HepG2 (cell line): ENCODE data around the gene RBM6. TPM values are rescaled to one million over a fixed set of nuclear protein-coding genes. Genes with fewer than 3 reads are reported as not detected.

Experiments used
- ATAC-seq: fragments of 200-7000 bp; cut with Tn5 transposase; 3 replicates; pipeline ENCODE4 v1.9.1; 2020; ENCODE audit warnings: mild to moderate bottlenecking, moderate library complexity
- BruUV-seq: library from RNA; stranded (reverse); fragments of 400-500 nt; replicated peaks from 2 replicates; lab custom pipeline; 2021; lab: Mats Ljungman, UMichigan
- CTCF ChIA-PET: fragments of 300-600 bp; formaldehyde crosslinking; extraction: SDS; loops from one replicate; lab custom pipeline; 2021; ENCODE audit warnings: low total read pairs, inconsistent platforms, low intra/inter-chr PET ratio; lab: Yijun Ruan, JAX
- POLR2A ChIA-PET: fragments of 350-600 bp; sonication (Branson Sonifier 250); formaldehyde crosslinking; loops from one replicate; lab custom pipeline; 2020; ENCODE audit warnings: antibody characterized with exemption, inconsistent platforms; lab: Yijun Ruan, JAX
- DNase-seq: peaks from one replicate; pipeline ENCODE4 v3.0.0-alpha.2; 2015; ENCODE audit warnings: low spot score
- FAIRE-seq: peaks from 3 replicates; lab custom pipeline; 2011; peaks lifted over from hg19 to GRCh38; lab: Jason Lieb, UNC
- H2AFZ ChIP-seq: one replicate; pipeline ENCODE4 v1.6.1; 2011; ENCODE audit warnings: low read length, inconsistent platforms
- H3K27ac ChIP-seq: fragments of 300-600 bp; 3 replicates; pipeline ENCODE4 v1.8.0; 2011; ENCODE audit warnings: mixed run types, mild to moderate bottlenecking, mixed read lengths, low read length, inconsistent platforms; ENCODE audit not compliant: insufficient read depth; ENCODE audit errors: extremely low read length
- H3K27me3 ChIP-seq, 2 experiments: fragments of 200-600 bp in 1 of 2; 2 replicates in 1 of 2; 3 replicates in 1 of 2; pipeline versions ENCODE4 v1.6.0 to v1.8.0; 2011; ENCODE audit warnings: low read length in 2 of 2, mild to moderate bottlenecking in 2 of 2, moderate library complexity in 2 of 2, inconsistent platforms in 1 of 2; ENCODE audit not compliant: insufficient read depth in 2 of 2, control insufficient read depth in 1 of 2
- H3K36me3 ChIP-seq, 2 experiments: fragments of 200-600 bp in 1 of 2; replicated peaks in 1 of 2; 2 replicates in 1 of 2; 3 replicates in 1 of 2; pipeline versions ENCODE4 v1.5.1 to v1.8.0; 2011; ENCODE audit warnings: low read length in 2 of 2, inconsistent platforms in 1 of 2; ENCODE audit not compliant: insufficient read depth in 2 of 2, control insufficient read depth in 1 of 2
- H3K4me1 ChIP-seq: 2 replicates; pipeline ENCODE4 v1.5.1; 2012; ENCODE audit warnings: low read length, inconsistent platforms; ENCODE audit not compliant: insufficient read depth
- H3K4me2 ChIP-seq: 2 replicates; pipeline ENCODE4 v1.6.0; 2011; ENCODE audit warnings: low read depth, low read length, inconsistent platforms
- H3K4me3 ChIP-seq, 3 experiments: fragments of 200-600 bp in 1 of 3; sonication (generic), shearing (Covaris generic) in 1 of 3; replicated peaks in 1 of 3; 2 replicates each; pipeline ENCODE4 v1.5.1; 2011 to 2016; ENCODE audit warnings: low read length in 3 of 3, inconsistent platforms in 2 of 3, low read depth in 2 of 3, mild to moderate bottlenecking in 2 of 3, control low read depth in 1 of 3, mixed read lengths in 1 of 3; ENCODE audit not compliant: insufficient read depth in 1 of 3
- H3K79me2 ChIP-seq: one replicate; pipeline ENCODE4 v1.6.1; 2011; ENCODE audit warnings: low read length, inconsistent platforms; ENCODE audit not compliant: insufficient read depth
- H3K9ac ChIP-seq: 2 replicates; pipeline ENCODE4 v1.6.0; 2011; ENCODE audit warnings: mild to moderate bottlenecking, low read depth, low read length, inconsistent platforms; ENCODE audit not compliant: insufficient read depth
- H3K9me3 ChIP-seq: 2 replicates; pipeline ENCODE4 v1.5.1; 2012; ENCODE audit warnings: mild to moderate bottlenecking, low read length
- H4K20me1 ChIP-seq: 2 replicates; pipeline ENCODE4 v1.6.0; 2011; ENCODE audit warnings: inconsistent platforms, mild to moderate bottlenecking, low read length, moderate library complexity; ENCODE audit not compliant: insufficient read depth
- ADNP ChIP-seq: sonication (generic); formaldehyde crosslinking; IDR thresholded peaks from 2 replicates; pipeline ENCODE4 v1.4.0; 2020; ENCODE audit warnings: missing genetic modification reagents
- CBX1 ChIP-seq: IDR thresholded peaks from one replicate; pipeline ENCODE4 v1.6.1; 2016; ENCODE audit warnings: antibody characterized with exemption, low read depth
- GPN1 ChIP-seq: sonication (generic); formaldehyde crosslinking; IDR thresholded peaks from 2 replicates; pipeline ENCODE4 v1.5.1; 2020; ENCODE audit warnings: missing genetic modification reagents, borderline replicate concordance
- PAWR ChIP-seq: sonication (generic); formaldehyde crosslinking; IDR thresholded peaks from 2 replicates; pipeline ENCODE4 v1.4.0; 2020; ENCODE audit warnings: missing genetic modification reagents, mild to moderate bottlenecking, borderline replicate concordance
- POLR2AphosphoS2 ChIP-seq: IDR thresholded peaks from 2 replicates; pipeline ENCODE4 v1.6.1; 2011; ENCODE audit warnings: low read depth, low read length, improper control_type of control experiment
- TRAFD1 ChIP-seq: sonication (generic); formaldehyde crosslinking; IDR thresholded peaks from 2 replicates; pipeline ENCODE4 v1.5.1; 2020; ENCODE audit warnings: missing genetic modification reagents, mild to moderate bottlenecking, borderline replicate concordance
- ZBTB38 ChIP-seq: sonication (generic); formaldehyde crosslinking; IDR thresholded peaks from 2 replicates; pipeline ENCODE4 v1.5.1; 2020; ENCODE audit warnings: mild to moderate bottlenecking, missing genetic modification reagents
- ZFAT ChIP-seq: sonication (generic); formaldehyde crosslinking; conservative IDR thresholded peaks from 2 replicates; pipeline ENCODE4 v1.8.1; 2023; ENCODE audit warnings: missing genetic modification reagents, inconsistent platforms
- ZNF207 ChIP-seq: fragments of 450-650 bp; IDR thresholded peaks from 2 replicates; pipeline ENCODE4 v1.6.1; 2016; ENCODE audit warnings: antibody characterized with exemption, borderline replicate concordance
- ZNF232 ChIP-seq: sonication (generic); formaldehyde crosslinking; IDR thresholded peaks from 2 replicates; pipeline ENCODE4 v1.4.0; 2020; ENCODE audit warnings: missing genetic modification reagents, borderline replicate concordance
- ZNF350 ChIP-seq: sonication (generic); formaldehyde crosslinking; IDR thresholded peaks from 2 replicates; pipeline ENCODE4 v1.4.0; 2020; ENCODE audit warnings: mild to moderate bottlenecking, low read depth, missing genetic modification reagents, borderline replicate concordance
- ZNF619 ChIP-seq: sonication (generic); formaldehyde crosslinking; IDR thresholded peaks from 2 replicates; pipeline ENCODE4 v1.4.0; 2020; ENCODE audit warnings: mild to moderate bottlenecking, missing genetic modification reagents
- ZNF687 ChIP-seq: sonication (generic); formaldehyde crosslinking; IDR thresholded peaks from 2 replicates; pipeline ENCODE4 v1.5.1; 2020; ENCODE audit warnings: mild to moderate bottlenecking, missing genetic modification reagents, moderate library complexity
- ZNF713 ChIP-seq: sonication (generic); formaldehyde crosslinking; IDR thresholded peaks from 2 replicates; pipeline ENCODE4 v1.4.0; 2020; ENCODE audit warnings: mild to moderate bottlenecking, missing genetic modification reagents
- WGBS: methylation state at CpG from one replicate; pipeline ENCODE4 v1.1.6; 2017; ENCODE audit warnings: low lambda C conversion rate; 5-methylcytosine and 5-hydroxymethylcytosine counted together
- in situ Hi-C: cut with HindIII; loops from 2 replicates; pipeline ENCODE4 v1.10.0; 2017; ENCODE audit warnings: low pct_unique_long_range_greater_than_20kb; ENCODE audit not compliant: extremely low pct_ligation_motif_present
- intact Hi-C: fragments of 100-400 bp; cut with micrococcal nuclease; formaldehyde crosslinking; loops from one replicate; pipeline ENCODE4 v1.10.0; 2022; ENCODE audit not compliant: unreplicated experiment
- polyA plus RNA-seq, 8 experiments: library from polyadenylated mRNA; depleted of rRNA in 3 of 8; stranded (reverse) in 7 of 8; unstranded in 1 of 8; fragments of >200 nt; fragmentation: Illumina TruSeq in 4 of 8; extraction: Trizol in 4 of 8; gene quantifications; 2 replicates each; pipeline versions ENCODE4 v1.2.1 to v1.2.3, GENCODE V29; 2011 to 2016; ENCODE audit warnings: low read depth in 4 of 8, missing spikeins in 1 of 8, mixed read lengths in 1 of 8; ENCODE audit not compliant: insufficient read depth in 1 of 8
- total RNA-seq, 5 experiments: library from RNA; depleted of rRNA; stranded (reverse); fragments of >200 nt; fragmentation: Illumina TruSeq; extraction: Trizol; gene quantifications; 2 replicates each; pipeline ENCODE4 v1.2.3, GENCODE V29; 2016; ENCODE audit warnings: low read depth in 1 of 5
- TF ChIP-seq, protein P1 (sequence below): IDR thresholded peaks from 2 replicates; pipeline ENCODE4 v1.6.1; 2016; ENCODE audit warnings: mild to moderate bottlenecking
- TF ChIP-seq, protein P2 (sequence below): sonication (generic); formaldehyde crosslinking; IDR thresholded peaks from 2 replicates; pipeline ENCODE4 v1.4.0; 2020; ENCODE audit warnings: missing genetic modification reagents

RBM6 gene
- total and polyA plus RNA-seq, 2 of the 13 experiments (the other 11 are each of a cell fraction or from before 2014, with no cell fraction given): 72.7 to 86.1 TPM

GRCh38 chr3:50126287-50127211 lies 186.6 kb downstream of the RBM6 start:
- peak overlapping the region; percentile 18; the same call in 1 of the 2 replicates for H3K4me2 ChIP-seq
- TF ChIP-seq ZNF232 (CRISPR knock-in tag) (no peak), ZNF713 (CRISPR knock-in tag) (no peak), CBX1 (no peak), ZNF619 (CRISPR knock-in tag) (no peak), ZNF350 (CRISPR knock-in tag) (no peak), PAWR (CRISPR knock-in tag) (no peak), ADNP (CRISPR knock-in tag) (no peak), GPN1 (CRISPR knock-in tag) (no peak), TRAFD1 (CRISPR knock-in tag) (no peak), ZNF687 (CRISPR knock-in tag) (peak; percentile 15; the same call in 1 of the 2 replicates), ZBTB38 (CRISPR knock-in tag) (no peak), ZNF207 (no peak), ZFAT (CRISPR knock-in tag) (no peak), POLR2AphosphoS2 (no peak)
- TF ChIP-seq, protein P1, sequence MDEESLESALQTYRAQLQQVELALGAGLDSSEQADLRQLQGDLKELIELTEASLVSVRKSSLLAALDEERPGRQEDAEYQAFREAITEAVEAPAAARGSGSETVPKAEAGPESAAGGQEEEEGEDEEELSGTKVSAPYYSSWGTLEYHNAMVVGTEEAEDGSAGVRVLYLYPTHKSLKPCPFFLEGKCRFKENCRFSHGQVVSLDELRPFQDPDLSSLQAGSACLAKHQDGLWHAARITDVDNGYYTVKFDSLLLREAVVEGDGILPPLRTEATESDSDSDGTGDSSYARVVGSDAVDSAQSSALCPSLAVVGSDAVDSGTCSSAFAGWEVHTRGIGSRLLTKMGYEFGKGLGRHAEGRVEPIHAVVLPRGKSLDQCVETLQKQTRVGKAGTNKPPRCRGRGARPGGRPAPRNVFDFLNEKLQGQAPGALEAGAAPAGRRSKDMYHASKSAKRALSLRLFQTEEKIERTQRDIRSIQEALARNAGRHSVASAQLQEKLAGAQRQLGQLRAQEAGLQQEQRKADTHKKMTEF: no peak
- TF ChIP-seq, protein P2, sequence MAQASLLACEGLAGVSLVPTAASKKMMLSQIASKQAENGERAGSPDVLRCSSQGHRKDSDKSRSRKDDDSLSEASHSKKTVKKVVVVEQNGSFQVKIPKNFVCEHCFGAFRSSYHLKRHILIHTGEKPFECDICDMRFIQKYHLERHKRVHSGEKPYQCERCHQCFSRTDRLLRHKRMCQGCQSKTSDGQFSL (CRISPR knock-in tag): no peak

More at GRCh38 chr3:50126287-50127211, 186.6 kb downstream of the RBM6 start:
- FAIRE-seq (no peak), ATAC-seq (peak; percentile 42), DNase-seq (peak; percentile 28)
- Histone ChIP-seq H2AFZ (no peak overlapping the region), H3K9ac (no peak overlapping the region), H3K79me2 (no peaks in the 10 kb centered on the region), H3K27me3 (peaks cover 0 to 11% of the 10 kb centered on the region in 2 experiments; a peak in 3 of 5 replicates), H3K27ac (no peak overlapping the region), H3K9me3 (no peaks in the 10 kb centered on the region), H3K4me1 (peaks cover 34% of the 10 kb centered on the region), H4K20me1 (no peaks in the 10 kb centered on the region), H3K4me3 (0 out of 6 replicates have a peak overlapping the region, but pooled peaks of 1 of the 3 experiments have one; percentile 1), H3K36me3 (no peaks in the 10 kb centered on the region)
- ChIA-PET CTCF (no interaction called here), POLR2A (interaction anchor here (0.9 to 1.3 kb wide), 2 partner anchors 11 to 23 kb away, joined by 3 read pairs; no protein-coding TSS in a partner anchor)
- WGBS: 0% methylated on average over 5 of the region's 16 CpGs
- in situ Hi-C loops (no loop called here), intact Hi-C loops (no loop called here)
- BruUV-seq: no TSS peak
